GM18508 (cell line): ENCODE results near the gene ZNF385C.
A peak's percentile ranks its signal among the peaks of the same experiment; 100 is the strongest.

Experiments used
- ATAC-seq: cut with Tn5 transposase; IDR thresholded peaks from one replicate; pipeline ENCODE4 v1.9.1; 2021; ENCODE audit warnings: moderate number of reproducible peaks; ENCODE audit not compliant: insufficient read depth, unreplicated experiment

The ZNF385C gene

GRCh38 chr17:42126836-42127235, 28.6 kb upstream of the ZNF385C start:
- no peak for ATAC-seq

- ATAC-seq = no peak
These were observed 27.3 kb upstream of the ZNF385C start for GRCh38 chr17:42125565-42125964.

- ATAC-seq = no peak
These were observed 26.0 kb upstream of the ZNF385C start for GRCh38 chr17:42124256-42124655.

GRCh38 chr17:42122371-42123303, 24.4 kb upstream of the ZNF385C start, which contains the start of gene HSPB9:
HSPB9 (plus strand) TSS chr17:42122804; CDS start chr17:42122851, 47 bp downstream.
- no peak for ATAC-seq

GRCh38 chr17:42120770-42121769, 22.8 kb upstream of the ZNF385C start, which contains the start of gene KAT2A:
KAT2A (minus strand) TSS chr17:42121367; CDS start chr17:42121304, 63 bp downstream.
- ATAC-seq = no peak

GRCh38 chr17:42120161-42120769, 22.0 kb upstream of the ZNF385C start:
- no peak for ATAC-seq

GRCh38 chr17:42119301-42119700, 21.0 kb upstream of the ZNF385C start:
- no peak for ATAC-seq

- no peak for ATAC-seq
These were observed 20.3 kb upstream of the ZNF385C start for GRCh38 chr17:42118545-42118944.

- no peak for ATAC-seq
These were observed 19.8 kb upstream of the ZNF385C start for GRCh38 chr17:42118126-42118510.

- no peak for ATAC-seq
These were observed 19.3 kb upstream of the ZNF385C start for GRCh38 chr17:42117397-42118125.

- no peak for ATAC-seq
These were observed 18.6 kb upstream of the ZNF385C start for GRCh38 chr17:42116705-42117396.

GRCh38 chr17:42114118-42114517, 15.8 kb upstream of the ZNF385C start:
- ATAC-seq = no peak

- ATAC-seq = no peak
These were observed 15.2 kb upstream of the ZNF385C start for GRCh38 chr17:42113293-42114069.

- ATAC-seq = peak; percentile 40
These were observed 14.4 kb upstream of the ZNF385C start, which contains the start of gene DHX58 for GRCh38 chr17:42112552-42113176. DHX58 (minus strand) TSS chr17:42112714; CDS start chr17:42111892, 822 bp downstream.

GRCh38 chr17:42111871-42112551, 13.7 kb upstream of the ZNF385C start:
- no peak for ATAC-seq

- ATAC-seq = no peak
These were observed 13.0 kb upstream of the ZNF385C start for GRCh38 chr17:42111265-42111636.
